ENCODE results near the gene ROBO4. TPM values are rescaled to one million over a fixed set of nuclear protein-coding genes. Genes with fewer than 3 reads are reported as not detected.

ROBO4 gene
- total RNA-seq, 2 experiments from 2014 or later = not detected

DNA sequence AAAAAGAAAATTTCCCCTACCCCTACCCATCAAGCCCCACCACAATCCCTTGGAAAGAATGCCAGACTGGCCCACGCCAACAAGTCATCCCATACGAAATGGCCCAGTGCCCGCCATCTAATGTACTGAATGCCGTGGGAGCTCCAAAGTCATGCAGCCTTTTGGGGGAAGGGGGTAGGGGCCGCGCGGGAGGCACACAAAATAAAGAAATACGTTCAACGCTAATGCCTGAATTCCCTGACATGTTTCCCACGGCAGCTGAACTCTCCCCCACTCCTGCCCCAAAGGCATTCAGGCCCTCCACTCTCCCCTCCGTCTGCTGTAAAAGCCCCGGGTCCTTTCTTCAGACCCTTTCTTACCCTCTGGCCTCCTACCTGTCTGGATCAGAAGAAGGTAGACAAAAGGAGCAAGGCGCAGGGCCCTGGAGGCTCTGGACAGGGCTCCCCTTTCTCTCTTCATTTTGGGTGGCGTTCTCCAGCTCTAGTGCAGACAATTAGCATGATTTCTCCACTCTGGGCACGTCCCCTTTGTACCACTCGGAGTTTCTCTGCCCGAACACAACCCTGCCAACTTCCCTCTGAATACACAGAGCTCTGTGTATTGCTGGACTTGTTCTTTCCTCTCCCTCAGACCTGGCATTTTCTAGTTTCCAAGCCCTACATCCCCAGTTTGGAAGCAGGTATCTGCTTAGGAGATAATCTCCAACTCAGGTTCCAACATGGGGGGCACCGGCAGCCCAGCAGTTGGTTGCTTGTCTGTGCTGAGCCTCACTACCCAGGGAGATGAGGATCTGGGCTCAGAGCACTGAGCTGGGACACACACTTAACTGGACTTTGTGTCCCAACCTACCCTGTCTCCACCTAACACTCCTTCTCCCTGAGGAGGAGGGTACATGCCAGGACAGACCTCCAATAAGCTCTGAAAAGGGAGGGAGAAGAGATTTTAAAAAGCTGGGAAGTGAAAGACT lies 38.2 kb upstream of the ROBO4 start, which contains the start of gene HEPACAM:
TSS of gene HEPACAM (minus strand) at position 500 of the 967 bp plus-strand sequence. CDS start at position 459, 41 bp downstream.
- ChIA-PET CTCF (interaction anchor here (1.0 kb wide), 1 partner anchor 37 kb away, joined by 3 read pairs; no protein-coding TSS in a partner anchor), POLR2A (no interaction called here)
- Mint-ChIP-seq H3K4me1 (peaks cover 3% of the 10 kb centered on the region), H3K27ac (no peak within 1 kb of the TSS), H3K36me3 (ENCODE audit: low read depth) (no peaks in the 10 kb centered on the region), H3K4me3 (no peak within 1 kb of the TSS), H3K9me3 (no peaks in the 10 kb centered on the region), H3K27me3 (peaks cover 7% of the 10 kb centered on the region)
- DNase-seq = no peak

DNA sequence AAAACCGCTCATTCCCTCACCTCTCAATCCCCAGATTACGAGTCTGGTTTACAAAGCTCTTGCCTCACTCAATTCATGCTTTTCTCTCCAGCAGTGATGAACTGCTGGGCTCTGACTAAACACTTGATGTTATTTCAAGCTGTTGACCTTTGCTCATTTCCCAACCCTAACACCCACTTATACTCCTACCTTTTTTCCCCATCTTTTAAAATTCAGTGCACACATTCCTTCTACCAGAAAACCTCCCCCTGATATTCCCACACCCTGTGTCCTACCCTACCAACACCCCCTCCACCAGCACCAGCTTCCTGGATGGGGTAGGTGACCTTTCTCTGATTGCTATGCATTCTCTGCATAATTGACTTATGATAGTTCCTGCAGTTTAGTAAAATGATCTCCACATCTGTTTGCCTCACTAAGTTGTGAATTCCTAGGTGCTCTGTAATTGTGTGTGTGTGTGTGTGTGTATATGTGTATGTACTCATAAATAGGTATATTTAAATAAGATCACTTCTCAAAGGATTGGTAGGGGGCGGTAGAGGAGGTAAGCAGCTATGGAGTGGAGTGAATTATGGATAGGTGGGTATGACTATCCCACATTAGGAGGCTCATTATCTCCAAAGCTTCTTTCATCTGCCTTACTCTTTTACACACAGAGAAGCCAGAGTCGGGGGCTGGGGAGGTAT lies 37.3 kb upstream of the ROBO4 start:
- no peaks in the 10 kb centered on the region for H3K9me3 Mint-ChIP-seq
- POLR2A ChIA-PET = interaction anchor here (1.2 kb wide), 1 partner anchor 16 kb away, joined by 4 read pairs; no protein-coding TSS in a partner anchor
- DNase-seq = no peak
- peaks cover 8% of the 10 kb centered on the region for H3K4me1 Mint-ChIP-seq
- no peak overlapping the region for H3K27ac Mint-ChIP-seq
- H3K27me3 Mint-ChIP-seq = peaks cover 5% of the 10 kb centered on the region
- no peaks in the 10 kb centered on the region for H3K36me3 Mint-ChIP-seq (ENCODE audit: low read depth)
- CTCF ChIA-PET = interaction anchor here (0.5 to 1.6 kb wide), 3 partner anchors 37 to 420 kb away, joined by 3 to 5 read pairs (median 4); no protein-coding TSS in a partner anchor
- no peak overlapping the region for H3K4me3 Mint-ChIP-seq

DNA sequence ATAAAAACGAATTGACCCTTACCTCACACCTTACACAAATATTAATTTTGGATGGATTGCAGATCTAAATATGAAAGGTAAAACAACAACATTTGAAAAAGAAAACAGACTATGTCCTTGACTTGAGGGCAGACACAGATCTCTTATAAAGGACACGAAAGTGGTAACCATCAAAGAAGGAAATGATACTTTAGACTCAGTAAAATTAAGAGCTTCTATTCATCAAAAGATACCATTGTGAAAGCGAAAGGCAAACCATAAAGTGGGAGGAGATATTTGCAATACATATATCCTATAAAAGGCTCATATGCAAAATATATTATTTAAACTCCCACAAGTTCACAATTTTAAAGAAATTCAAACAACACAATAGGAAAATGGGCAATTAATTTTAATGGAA lies 33.1 kb upstream of the ROBO4 start:
- H3K9me3 Mint-ChIP-seq = no peaks in the 10 kb centered on the region
- DNase-seq = no peak
- ChIA-PET POLR2A (interaction anchor here (1.0 kb wide), 1 partner anchor 20 kb away, joined by 3 read pairs; no protein-coding TSS in a partner anchor), CTCF (interaction anchor here (0.8 to 1.1 kb wide), 3 partner anchors 11 to 54 kb away, joined by 4 to 5 read pairs (median 4); no protein-coding TSS in a partner anchor)
- H3K4me3 Mint-ChIP-seq = no peak overlapping the region
- H3K27me3 Mint-ChIP-seq = no peaks in the 10 kb centered on the region
- H3K27ac Mint-ChIP-seq = peak overlapping the region; percentile 16
- no peaks in the 10 kb centered on the region for H3K36me3 Mint-ChIP-seq (ENCODE audit: low read depth)
- H3K4me1 Mint-ChIP-seq = peaks cover 8% of the 10 kb centered on the region

DNA sequence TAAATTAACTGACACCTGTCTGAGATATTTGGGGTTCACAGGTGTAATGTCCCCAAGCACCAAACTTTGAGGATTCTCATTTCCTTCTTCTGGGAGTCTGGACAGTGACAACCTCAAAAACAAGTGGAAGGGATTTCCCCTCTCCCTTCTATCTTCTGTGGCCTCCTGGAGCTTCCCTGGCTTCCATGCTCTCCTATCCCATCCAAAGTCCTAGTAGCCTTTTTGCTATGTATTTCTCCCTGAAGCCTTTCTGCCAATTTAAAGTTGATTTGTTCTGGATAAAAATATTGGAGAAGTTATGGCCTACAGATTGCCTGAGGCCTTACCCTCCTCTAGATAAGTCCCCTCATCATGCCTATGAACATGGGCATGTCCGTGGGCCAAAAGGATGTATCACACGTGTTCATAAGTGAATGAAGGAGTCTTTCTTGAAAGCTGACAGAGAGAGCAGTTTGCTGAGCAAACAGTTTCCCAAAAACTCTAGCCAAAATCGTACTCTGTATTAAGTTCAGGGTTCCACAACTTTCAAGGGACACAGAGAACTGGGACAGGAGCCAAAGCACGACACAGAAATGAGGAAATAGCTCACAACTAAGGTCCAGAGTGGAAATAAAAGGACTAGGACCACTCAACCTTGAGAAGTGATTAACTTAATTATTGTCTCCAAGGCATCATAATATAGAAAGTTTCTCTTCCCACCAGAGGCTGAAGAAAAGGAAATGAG lies 31.4 kb upstream of the ROBO4 start:
- ChIA-PET CTCF (no interaction called here), POLR2A (no interaction called here)
- no peaks in the 10 kb centered on the region for H3K27me3 Mint-ChIP-seq
- H3K36me3 Mint-ChIP-seq (ENCODE audit: low read depth) = no peaks in the 10 kb centered on the region
- no peaks in the 10 kb centered on the region for H3K9me3 Mint-ChIP-seq
- DNase-seq = no peak
- no peak overlapping the region for H3K27ac Mint-ChIP-seq
- H3K4me3 Mint-ChIP-seq = no peak overlapping the region
- H3K4me1 Mint-ChIP-seq = peaks cover 8% of the 10 kb centered on the region

DNA sequence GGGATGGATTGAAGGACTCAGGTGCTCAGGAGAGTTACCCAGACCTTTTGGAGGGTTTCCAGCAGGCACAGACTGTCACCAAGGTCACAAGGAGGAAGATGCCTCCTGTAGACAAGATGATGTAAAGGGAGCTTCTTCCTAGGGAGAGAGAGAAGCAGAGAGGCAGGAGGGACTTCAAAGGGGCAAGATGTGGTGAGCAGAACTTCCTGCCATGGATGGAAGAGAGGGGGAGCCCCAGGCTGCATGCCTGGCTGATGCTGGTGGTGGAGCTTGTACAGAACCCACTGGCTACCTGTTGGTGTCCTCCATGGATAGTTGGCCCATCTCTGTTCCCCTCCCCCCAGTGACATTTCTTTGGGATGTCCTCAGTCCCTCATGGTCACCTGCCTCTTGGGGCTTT lies 25.6 kb upstream of the ROBO4 start:
- Mint-ChIP-seq H3K4me1 (peaks cover 2% of the 10 kb centered on the region), H3K27me3 (peaks cover 12% of the 10 kb centered on the region), H3K9me3 (no peaks in the 10 kb centered on the region), H3K27ac (no peak overlapping the region), H3K36me3 (ENCODE audit: low read depth) (no peaks in the 10 kb centered on the region), H3K4me3 (no peak overlapping the region)
- DNase-seq = no peak
- CTCF ChIA-PET = interaction anchor here (1.2 kb wide), 1 partner anchor 47 kb away, joined by 3 read pairs; no protein-coding TSS in a partner anchor
- POLR2A ChIA-PET = no interaction called here

DNA sequence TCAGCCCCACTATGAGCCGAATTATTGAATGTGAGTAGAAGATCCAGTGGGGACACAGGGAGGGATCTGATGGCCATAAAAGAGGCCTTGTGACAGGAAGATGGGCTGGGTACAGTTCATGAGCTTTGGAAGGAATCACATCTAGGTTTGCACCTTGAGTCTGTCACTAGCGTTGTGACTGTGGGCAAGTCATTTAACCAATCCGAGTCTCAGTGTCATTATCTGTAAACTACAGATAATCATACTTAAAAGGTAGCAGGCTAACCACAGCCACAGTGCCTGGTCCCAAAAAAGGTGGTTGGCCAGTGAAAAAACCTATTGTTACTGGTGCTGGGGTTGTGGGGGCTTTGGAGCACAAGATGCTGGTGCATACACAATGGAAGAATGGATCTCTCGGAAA lies 25.2 kb upstream of the ROBO4 start:
- H3K36me3 Mint-ChIP-seq (ENCODE audit: low read depth) = no peaks in the 10 kb centered on the region
- peaks cover 2% of the 10 kb centered on the region for H3K4me1 Mint-ChIP-seq
- H3K9me3 Mint-ChIP-seq = no peaks in the 10 kb centered on the region
- peaks cover 12% of the 10 kb centered on the region for H3K27me3 Mint-ChIP-seq
- ChIA-PET POLR2A (no interaction called here), CTCF (interaction anchor here (1.2 kb wide), 1 partner anchor 47 kb away, joined by 3 read pairs; no protein-coding TSS in a partner anchor)
- H3K4me3 Mint-ChIP-seq = no peak overlapping the region
- no peak for DNase-seq
- no peak overlapping the region for H3K27ac Mint-ChIP-seq

DNA sequence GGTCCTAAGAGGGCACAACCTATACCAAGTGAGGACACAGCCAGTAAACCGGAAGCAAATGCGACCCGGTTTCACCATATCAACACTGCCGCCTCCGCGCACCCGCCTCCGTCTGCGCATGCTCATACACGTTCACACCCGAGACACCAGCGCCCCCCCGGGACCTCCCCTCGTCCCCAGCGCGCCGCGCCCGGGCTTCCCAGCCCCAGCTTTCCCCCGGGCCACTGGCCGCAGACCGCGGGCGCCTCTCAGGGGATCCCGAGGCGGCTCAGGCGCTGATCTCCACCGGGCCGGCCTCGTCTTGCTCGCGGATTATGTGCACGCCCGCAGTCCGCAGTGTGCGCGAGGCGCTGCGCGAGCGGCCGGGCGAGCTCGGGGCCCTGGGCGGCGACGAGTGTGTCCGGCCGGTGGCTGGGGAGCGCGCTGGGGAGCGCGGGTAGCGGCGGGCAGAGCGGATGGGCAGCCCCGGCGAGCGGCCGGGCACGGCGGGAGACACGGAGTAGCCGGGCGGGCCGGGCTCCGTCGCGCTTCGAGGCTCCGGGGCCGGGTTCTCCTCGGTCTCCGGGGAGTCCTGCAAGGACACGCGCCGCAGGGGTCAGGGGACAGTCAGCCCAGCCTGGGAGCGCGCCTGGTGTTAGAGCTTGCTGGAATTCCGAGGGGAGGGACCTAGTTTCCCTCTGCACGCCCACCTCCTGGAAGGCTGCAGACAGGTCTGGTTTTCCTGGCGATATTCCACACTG lies 23.4 kb upstream of the ROBO4 start:
- CTCF ChIA-PET = interaction anchor here (0.6 to 1.4 kb wide), 4 partner anchors 10 to 85 kb away, joined by 3 to 8 read pairs (median 4); no protein-coding TSS in a partner anchor
- Mint-ChIP-seq H3K36me3 (ENCODE audit: low read depth) (no peaks in the 10 kb centered on the region), H3K9me3 (no peaks in the 10 kb centered on the region), H3K4me3 (peak overlapping the region; percentile 10), H3K4me1 (peaks cover 2% of the 10 kb centered on the region), H3K27ac (no peak overlapping the region), H3K27me3 (peaks cover 14% of the 10 kb centered on the region)
- DNase-seq = peak; percentile 67
- POLR2A ChIA-PET = interaction anchor here (0.9 to 1.0 kb wide), 2 partner anchors 30 to 48 kb away, joined by 3 to 4 read pairs; no protein-coding TSS in a partner anchor

DNA sequence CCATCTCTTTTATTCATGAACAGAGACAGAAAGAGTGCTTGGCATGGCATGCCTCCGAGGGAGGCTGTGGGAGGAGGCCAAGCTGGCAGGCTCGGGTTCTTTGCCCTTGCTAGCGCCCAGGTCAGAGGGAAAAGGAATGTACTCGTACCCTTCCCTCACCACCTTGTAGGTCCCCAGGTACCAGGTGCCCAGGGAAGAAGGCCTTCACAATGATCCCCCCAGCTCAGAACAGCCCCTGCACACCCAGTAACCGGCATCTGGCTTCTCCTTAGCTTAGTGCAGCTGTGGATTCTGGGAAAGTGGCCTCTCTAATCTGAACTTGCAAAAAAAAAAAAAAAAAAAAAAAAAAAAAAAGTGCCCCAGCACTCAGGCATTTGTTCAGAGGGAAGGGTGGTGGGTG lies 22.7 kb upstream of the ROBO4 start:
- H3K4me3 Mint-ChIP-seq = no peak overlapping the region
- H3K27me3 Mint-ChIP-seq = peaks cover 17% of the 10 kb centered on the region
- POLR2A ChIA-PET = interaction anchor here (0.9 to 1.0 kb wide), 2 partner anchors 30 to 49 kb away, joined by 3 to 4 read pairs; no protein-coding TSS in a partner anchor
- no peak for DNase-seq
- no peak overlapping the region for H3K27ac Mint-ChIP-seq
- no peaks in the 10 kb centered on the region for H3K9me3 Mint-ChIP-seq
- H3K4me1 Mint-ChIP-seq = peaks cover 2% of the 10 kb centered on the region
- CTCF ChIA-PET = interaction anchor here (0.6 to 1.4 kb wide), 5 partner anchors 10 to 220 kb away, joined by 3 to 8 read pairs (median 4); no protein-coding TSS in a partner anchor
- H3K36me3 Mint-ChIP-seq (ENCODE audit: low read depth) = no peaks in the 10 kb centered on the region

DNA sequence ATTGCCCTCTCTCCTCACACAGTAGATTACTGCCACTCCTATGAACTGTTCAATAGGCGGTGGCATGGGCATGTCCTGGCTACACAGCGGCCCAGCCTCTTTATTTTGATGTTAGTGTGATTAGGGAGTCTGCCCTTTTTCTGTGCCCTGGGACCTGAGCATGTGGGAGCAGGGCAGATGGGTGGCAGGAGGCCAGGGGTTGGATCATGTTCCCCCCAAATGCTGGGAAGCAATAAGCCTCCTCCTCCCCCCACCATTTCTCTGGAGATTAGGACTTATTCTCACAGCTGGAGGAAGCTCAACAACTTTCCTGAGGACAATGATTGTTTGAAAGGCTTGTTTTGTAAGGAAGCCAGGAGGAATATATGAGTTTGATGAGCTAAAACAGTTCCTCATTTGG lies 22.2 kb upstream of the ROBO4 start:
- Mint-ChIP-seq H3K4me1 (peaks cover 2% of the 10 kb centered on the region), H3K27ac (no peak overlapping the region), H3K4me3 (no peak overlapping the region), H3K27me3 (peaks cover 21% of the 10 kb centered on the region), H3K36me3 (ENCODE audit: low read depth) (no peaks in the 10 kb centered on the region), H3K9me3 (no peaks in the 10 kb centered on the region)
- ChIA-PET CTCF (interaction anchor here (0.6 to 1.4 kb wide), 4 partner anchors 11 to 221 kb away, joined by 3 to 8 read pairs (median 4); no protein-coding TSS in a partner anchor), POLR2A (interaction anchor here (0.9 kb wide), 1 partner anchor 50 kb away, joined by 3 read pairs; no protein-coding TSS in a partner anchor)
- DNase-seq = no peak

DNA sequence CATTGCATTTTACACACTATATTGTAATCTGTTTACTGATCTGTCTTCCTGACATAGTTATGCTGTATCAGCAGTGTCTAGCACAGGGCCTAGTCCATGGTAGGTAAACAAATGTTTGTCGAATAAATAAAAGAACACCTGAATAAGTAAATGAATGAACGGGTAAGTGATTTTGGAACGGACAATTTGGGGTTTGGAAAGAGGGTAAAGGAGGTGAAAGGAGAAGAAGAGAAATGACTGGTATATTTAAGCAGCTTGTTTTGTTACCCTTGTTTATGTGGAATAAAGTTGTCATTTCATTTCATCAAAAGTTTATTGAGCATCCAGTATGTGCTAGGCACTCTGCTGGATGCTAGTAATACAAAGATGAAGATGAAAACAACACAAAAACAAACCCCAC lies 21.3 kb upstream of the ROBO4 start, which contains the start of gene HEPN1:
TSS of gene HEPN1 (plus strand) at position 301 of the 400 bp plus-strand sequence.
- Mint-ChIP-seq H3K4me1 (peaks cover 2% of the 10 kb centered on the region), H3K36me3 (ENCODE audit: low read depth) (no peaks in the 10 kb centered on the region), H3K9me3 (no peaks in the 10 kb centered on the region), H3K27ac (no peak within 1 kb of the TSS), H3K4me3 (no peak within 1 kb of the TSS), H3K27me3 (peaks cover 22% of the 10 kb centered on the region)
- CTCF ChIA-PET = interaction anchor here (1.1 kb wide), 1 partner anchor 42 kb away, joined by 4 read pairs; no protein-coding TSS in a partner anchor
- POLR2A ChIA-PET = no interaction called here
- DNase-seq = no peak

DNA sequence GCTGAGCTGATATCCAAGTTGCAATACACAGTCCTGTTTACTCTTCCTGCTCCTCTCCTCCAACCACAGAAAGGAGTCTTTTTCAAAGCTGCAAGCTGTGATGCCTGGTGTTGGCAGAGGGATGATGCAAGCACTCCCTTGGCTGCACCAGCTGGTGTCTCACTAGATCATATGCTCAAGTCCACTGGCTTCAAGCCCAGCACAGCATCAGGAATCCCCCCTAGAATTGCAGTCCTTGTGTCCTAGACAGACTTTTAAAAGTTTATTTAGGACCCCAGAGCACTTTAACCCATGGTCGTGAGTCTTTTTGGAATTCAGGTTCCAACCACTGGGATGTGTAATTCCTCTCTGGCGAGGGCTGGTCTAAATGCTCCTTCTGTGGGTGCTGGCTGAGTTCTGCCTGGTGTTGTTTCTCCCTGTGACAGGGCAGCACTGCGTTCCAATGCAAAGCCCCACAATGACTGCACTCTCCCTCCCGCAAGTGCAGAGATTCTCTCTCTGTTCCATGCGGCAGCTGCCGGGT lies 19.5 kb upstream of the ROBO4 start:
- no peak for DNase-seq
- Mint-ChIP-seq H3K4me3 (no peak overlapping the region), H3K9me3 (peaks cover 5% of the 10 kb centered on the region), H3K36me3 (ENCODE audit: low read depth) (no peaks in the 10 kb centered on the region), H3K4me1 (peaks cover 2% of the 10 kb centered on the region), H3K27ac (no peak overlapping the region), H3K27me3 (peaks cover 18% of the 10 kb centered on the region)
- ChIA-PET POLR2A (interaction anchor here (1.1 kb wide), 1 partner anchor 36 kb away, joined by 5 read pairs; the partner anchor contains the start of gene CCDC15), CTCF (interaction anchor here (1.6 kb wide), 1 partner anchor 225 kb away, joined by 6 read pairs; no protein-coding TSS in a partner anchor)

All from activated CD4-positive, alpha-beta memory T cell treated with anti-CD3 and anti-CD28 coated beads, Interleukin-2, amount 10 ng/mL, durations not matched to agents 7 days and 5 days (primary cell).